Suprapubic skin (tissue), 3 donors: ENCODE measurements around the gene ORC4.

ENCODE experiments used
- CTCF ChIP-seq, 2 donors: fragments of 200-600 bp in 1 of 2; fragments of 450-650 bp in 1 of 2; sonication (generic) in 1 of 2; IDR thresholded peaks; one replicate each; pipeline ENCODE4 v1.5.1; 2016 to 2019; ENCODE audit warnings: antibody characterized with exemption in 2 of 2, mild to moderate bottlenecking in 1 of 2, moderate library complexity in 1 of 2
- EP300 ChIP-seq: sonication (generic); formaldehyde crosslinking; IDR thresholded peaks from one replicate; pipeline ENCODE4 v1.6.1; 2017; ENCODE audit warnings: antibody characterized with exemption

- TF ChIP-seq EP300: no peak
- no peak for TF ChIP-seq CTCF (IDR thresholded peaks at IDR 0.05)
Observed at GRCh38 chr2:148042219-148042618, 21.7 kb upstream of the ORC4 start.
